BJ (cell line): ENCODE data around the gene FFAR2. TPM values are rescaled to one million over a fixed set of nuclear protein-coding genes. Genes with fewer than 3 reads are reported as not detected.
"Not testable (repeated sequence)": the region's sequence is repeated elsewhere in the genome, so short reads cannot be mapped to it uniquely, and the experiment has no call there.

ENCODE experiments used
- CTCF ChIA-PET: fragments of 350-600 bp; formaldehyde crosslinking; extraction: SDS; loops from one replicate; lab custom pipeline; 2021; ENCODE audit warnings: antibody characterized with exemption, inconsistent platforms; lab: Yijun Ruan, JAX
- POLR2A ChIA-PET: fragments of 300-600 bp; sonication (Branson Sonifier 250); formaldehyde crosslinking; extraction: SDS; loops from one replicate; lab custom pipeline; 2021; ENCODE audit warnings: antibody characterized with exemption; lab: Charles Lee
- DNase-seq: peaks from one replicate; pipeline ENCODE4 v3.0.0-alpha.2; 2011; ENCODE audit warnings: low read depth
- H3K27me3 ChIP-seq: 2 replicates; pipeline ENCODE4 v1.6.0; 2011; ENCODE audit warnings: low read length; ENCODE audit not compliant: control insufficient read depth, insufficient read depth
- H3K36me3 ChIP-seq: 2 replicates; pipeline ENCODE4 v1.5.1; 2011; ENCODE audit warnings: low read length; ENCODE audit not compliant: control insufficient read depth, insufficient read depth
- H3K4me3 ChIP-seq: 2 replicates; pipeline ENCODE4 v1.5.1; 2011; ENCODE audit warnings: low read depth, mild to moderate bottlenecking, control low read depth, low read length
- polyA plus RNA-seq: library from polyadenylated mRNA; depleted of rRNA; stranded (reverse); fragments of >200 nt; gene quantifications from 2 replicates; pipeline ENCODE4 v1.2.3, GENCODE V29; 2011
- TF ChIP-seq, protein P1 (sequence below): IDR thresholded peaks from 2 replicates; pipeline ENCODE4 v1.5.1; 2011; ENCODE audit warnings: low read depth, mild to moderate bottlenecking, control low read depth, inconsistent platforms, low read length, moderate library complexity; ENCODE audit not compliant: insufficient read depth

FFAR2 gene
- polyA plus RNA-seq, 1 experiment, result not detected

DNA sequence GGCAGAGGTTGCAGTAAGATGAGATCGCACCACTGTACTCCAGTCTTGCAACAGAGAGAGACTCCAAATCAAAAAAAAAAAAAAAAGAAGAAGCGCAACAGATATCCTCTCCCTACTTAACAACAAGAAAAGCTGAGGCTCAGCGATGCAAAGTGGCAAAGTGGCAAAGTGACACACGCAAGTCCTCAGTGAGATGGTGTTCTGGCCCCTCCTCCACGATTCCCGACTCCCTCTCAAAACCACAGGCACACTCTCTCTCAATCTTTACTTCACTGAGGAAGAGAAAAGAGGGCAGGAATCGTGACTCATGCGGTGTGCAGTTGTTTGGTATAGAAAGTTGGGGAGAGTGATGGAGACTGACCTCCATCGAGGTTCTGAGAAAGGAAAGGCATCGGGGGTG is 12.6 kb downstream of the FFAR2 start:
- no peaks in the 10 kb centered on the region for H3K27me3 ChIP-seq
- H3K36me3 ChIP-seq, result no peaks in the 10 kb centered on the region
- ChIA-PET CTCF (interaction anchor here (0.7 to 1.2 kb wide), 2 partner anchors 7 to 9 kb away, joined by 3 to 4 read pairs; no protein-coding TSS in a partner anchor), POLR2A (no interaction called here)
- TF ChIP-seq, protein P1, sequence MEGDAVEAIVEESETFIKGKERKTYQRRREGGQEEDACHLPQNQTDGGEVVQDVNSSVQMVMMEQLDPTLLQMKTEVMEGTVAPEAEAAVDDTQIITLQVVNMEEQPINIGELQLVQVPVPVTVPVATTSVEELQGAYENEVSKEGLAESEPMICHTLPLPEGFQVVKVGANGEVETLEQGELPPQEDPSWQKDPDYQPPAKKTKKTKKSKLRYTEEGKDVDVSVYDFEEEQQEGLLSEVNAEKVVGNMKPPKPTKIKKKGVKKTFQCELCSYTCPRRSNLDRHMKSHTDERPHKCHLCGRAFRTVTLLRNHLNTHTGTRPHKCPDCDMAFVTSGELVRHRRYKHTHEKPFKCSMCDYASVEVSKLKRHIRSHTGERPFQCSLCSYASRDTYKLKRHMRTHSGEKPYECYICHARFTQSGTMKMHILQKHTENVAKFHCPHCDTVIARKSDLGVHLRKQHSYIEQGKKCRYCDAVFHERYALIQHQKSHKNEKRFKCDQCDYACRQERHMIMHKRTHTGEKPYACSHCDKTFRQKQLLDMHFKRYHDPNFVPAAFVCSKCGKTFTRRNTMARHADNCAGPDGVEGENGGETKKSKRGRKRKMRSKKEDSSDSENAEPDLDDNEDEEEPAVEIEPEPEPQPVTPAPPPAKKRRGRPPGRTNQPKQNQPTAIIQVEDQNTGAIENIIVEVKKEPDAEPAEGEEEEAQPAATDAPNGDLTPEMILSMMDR, result no peak
- no peak overlapping the region for H3K4me3 ChIP-seq
- DNase-seq, result no peak

- H3K4me3 ChIP-seq, result no peak overlapping the region
- TF ChIP-seq, protein P1, result no peak
- no peaks in the 10 kb centered on the region for H3K36me3 ChIP-seq
- POLR2A ChIA-PET, result no interaction called here
- no peaks in the 10 kb centered on the region for H3K27me3 ChIP-seq
- CTCF ChIA-PET, result no interaction called here
- no peak for DNase-seq
Observed at GRCh38 chr19:35461060-35461459, 13.0 kb downstream of the FFAR2 start.

- POLR2A ChIA-PET, H3K27me3 ChIP-seq, H3K36me3 ChIP-seq, H3K4me3 ChIP-seq, CTCF ChIA-PET, DNase-seq: not testable (repeated sequence)
Observed at GRCh38 chr19:35461788-35462187, 13.7 kb downstream of the FFAR2 start.

DNA sequence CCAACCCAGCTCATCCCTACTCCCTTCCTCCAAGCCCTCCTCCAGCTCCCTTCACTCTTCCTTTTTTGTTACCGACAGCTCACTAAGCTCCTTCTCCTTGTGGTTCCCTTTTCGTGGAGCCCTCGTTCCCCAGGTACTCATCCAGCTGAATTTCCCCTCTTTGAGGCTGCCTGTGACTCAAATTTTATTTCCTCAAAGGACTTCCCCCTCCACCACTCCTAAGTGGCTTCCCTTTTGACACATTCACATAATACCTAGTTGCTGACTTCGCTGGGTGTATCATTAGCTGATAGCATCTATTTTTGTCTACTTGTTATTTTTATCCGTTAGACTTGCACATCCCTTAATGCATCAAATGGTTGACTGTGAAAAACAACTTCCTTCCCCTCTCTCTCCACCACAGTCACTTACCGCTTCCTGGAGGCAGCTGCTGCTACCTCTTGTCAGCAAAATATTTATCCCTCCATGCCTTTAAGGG is 14.5 kb downstream of the FFAR2 start:
- POLR2A ChIA-PET, result no interaction called here
- no peaks in the 10 kb centered on the region for H3K27me3 ChIP-seq
- H3K4me3 ChIP-seq, result no peak overlapping the region
- TF ChIP-seq, protein P1, result no peak
- CTCF ChIA-PET, result interaction anchor here (0.6 to 1.4 kb wide), 2 partner anchors 33 to 513 kb away, joined by 3 to 4 read pairs; no protein-coding TSS in a partner anchor
- DNase-seq, result no peak
- H3K36me3 ChIP-seq, result no peaks in the 10 kb centered on the region

- H3K27me3 ChIP-seq, H3K36me3 ChIP-seq, H3K4me3 ChIP-seq, POLR2A ChIA-PET, DNase-seq: not testable (repeated sequence)
- CTCF ChIA-PET, result interaction anchor here (0.6 to 1.4 kb wide), 3 partner anchors 28 to 513 kb away, joined by 3 to 4 read pairs (median 3); no protein-coding TSS in a partner anchor
Observed at GRCh38 chr19:35462956-35463355, 14.9 kb downstream of the FFAR2 start.

DNA sequence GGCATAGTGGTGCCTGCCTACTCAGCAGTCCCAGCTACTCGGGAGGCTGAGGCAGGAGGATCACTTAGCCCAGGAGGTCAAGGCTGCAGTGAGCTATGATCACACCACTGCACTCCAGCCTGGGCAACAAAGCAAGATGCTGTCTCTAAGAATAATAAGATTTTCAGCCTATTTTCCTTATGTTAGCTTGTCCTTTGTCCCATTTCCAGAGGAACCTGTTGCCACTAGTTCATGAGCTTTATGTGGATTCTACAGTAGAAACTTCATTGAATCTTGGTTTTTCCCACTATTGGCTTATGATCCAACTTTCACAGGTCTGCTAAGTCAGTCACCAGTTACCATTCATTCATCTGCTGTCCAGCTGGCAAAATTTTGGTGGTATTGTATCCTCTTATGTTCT is 18.2 kb downstream of the FFAR2 start:
- ChIA-PET POLR2A (no interaction called here), CTCF (interaction anchor here (0.5 to 1.1 kb wide), 3 partner anchors 66 to 379 kb away, joined by 3 to 5 read pairs (median 4); no protein-coding TSS in a partner anchor)
- TF ChIP-seq, protein P1, result no peak

More for the DNA sequence above, 18.2 kb downstream of the FFAR2 start:
- Histone ChIP-seq H3K4me3 (no peak overlapping the region), H3K27me3 (no peaks in the 10 kb centered on the region; the same call in 1 of the 2 replicates), H3K36me3 (no peaks in the 10 kb centered on the region)
- no peak for DNase-seq
